ENCODE measurements around the gene XAGE3. TPM values are rescaled to one million over a fixed set of nuclear protein-coding genes. Genes with fewer than 3 reads are reported as not detected.
"Not testable (repeated sequence)": the region's sequence is repeated elsewhere in the genome, so short reads cannot be mapped to it uniquely, and the experiment has no call there.

XAGE3 gene
- total RNA-seq, 1 experiment from 2014 or later: 3.9 TPM

DNA sequence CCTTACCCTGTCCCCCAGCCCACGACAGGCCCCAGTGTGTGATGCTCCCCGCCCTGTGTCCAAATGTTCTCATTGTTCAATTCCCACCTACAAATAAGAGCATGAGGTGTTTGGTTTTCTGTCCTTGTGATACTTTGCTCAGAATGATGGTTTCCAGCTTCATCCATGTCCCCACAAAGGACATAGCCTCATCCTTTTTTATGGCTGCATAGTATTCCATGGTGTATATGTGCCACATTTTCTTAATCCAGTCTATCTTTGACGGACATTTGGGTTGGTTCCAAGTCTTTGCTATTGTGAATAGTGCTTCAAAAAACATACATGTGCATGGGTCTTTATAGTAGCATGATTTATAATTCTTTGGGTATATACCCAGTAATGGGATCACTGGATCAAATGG lies 24.3 kb downstream of the XAGE3 start:
- DNase-seq (ENCODE audit: low spot score): not testable (repeated sequence)

DNA sequence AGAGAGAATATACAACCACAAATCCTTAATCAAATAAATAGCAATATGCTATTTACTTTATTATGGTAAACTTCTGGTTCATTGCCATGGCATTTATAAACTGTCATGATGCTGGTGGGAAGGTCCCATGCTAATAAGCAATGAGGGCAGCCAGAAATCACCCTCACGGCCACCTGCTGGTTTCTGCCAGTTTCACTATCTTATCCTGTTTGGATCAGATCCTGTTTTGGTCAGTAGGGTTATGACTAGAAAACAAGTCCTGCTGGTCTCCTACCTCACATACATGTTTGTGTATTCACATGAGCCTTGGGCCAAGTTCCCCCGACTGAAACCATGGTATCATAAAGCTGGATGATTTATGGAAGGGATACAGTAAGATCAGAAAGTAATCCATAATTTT lies 28.7 kb downstream of the XAGE3 start:
- no peak for DNase-seq (ENCODE audit: low spot score)

DNA sequence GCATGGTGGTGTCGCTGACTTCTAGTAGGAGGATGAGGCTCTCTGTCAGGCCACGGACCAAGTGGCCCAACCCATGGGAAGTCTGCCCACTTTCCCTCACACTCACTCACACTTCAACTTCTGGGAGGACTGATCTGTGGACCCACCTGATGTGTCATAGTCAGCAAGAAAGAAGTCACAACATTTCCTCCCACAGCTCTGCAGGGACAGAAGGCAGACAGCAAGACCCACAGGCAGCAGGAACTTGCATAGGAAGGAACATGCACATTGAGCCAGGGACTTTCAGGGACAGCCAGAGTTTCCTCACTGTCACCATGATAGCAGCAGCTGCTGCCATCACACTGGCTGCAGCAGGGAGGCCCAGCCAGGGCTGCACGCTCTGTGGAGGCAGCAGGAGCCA lies 37.3 kb downstream of the XAGE3 start:
- DNase-seq (ENCODE audit: low spot score): no peak

DNA sequence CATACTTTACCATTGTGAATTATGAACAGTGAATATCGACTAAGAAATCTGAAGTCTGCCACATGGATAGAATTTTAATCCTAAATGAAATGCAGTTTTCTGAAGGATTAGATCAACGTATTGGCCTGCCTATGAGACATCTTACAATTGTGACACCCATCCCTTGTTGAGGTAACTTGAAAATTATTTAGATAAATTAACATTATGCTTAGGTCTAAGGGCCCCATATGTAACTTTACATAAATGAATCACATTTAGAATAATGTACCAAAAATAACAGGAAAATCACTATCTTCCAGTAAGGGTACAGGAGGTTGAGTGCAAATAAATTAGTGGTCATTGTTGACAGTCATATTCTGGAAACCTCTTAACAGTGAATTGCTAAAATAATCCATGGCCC lies 43.3 kb downstream of the XAGE3 start:
- no peak for DNase-seq (ENCODE audit: low spot score)

DNA sequence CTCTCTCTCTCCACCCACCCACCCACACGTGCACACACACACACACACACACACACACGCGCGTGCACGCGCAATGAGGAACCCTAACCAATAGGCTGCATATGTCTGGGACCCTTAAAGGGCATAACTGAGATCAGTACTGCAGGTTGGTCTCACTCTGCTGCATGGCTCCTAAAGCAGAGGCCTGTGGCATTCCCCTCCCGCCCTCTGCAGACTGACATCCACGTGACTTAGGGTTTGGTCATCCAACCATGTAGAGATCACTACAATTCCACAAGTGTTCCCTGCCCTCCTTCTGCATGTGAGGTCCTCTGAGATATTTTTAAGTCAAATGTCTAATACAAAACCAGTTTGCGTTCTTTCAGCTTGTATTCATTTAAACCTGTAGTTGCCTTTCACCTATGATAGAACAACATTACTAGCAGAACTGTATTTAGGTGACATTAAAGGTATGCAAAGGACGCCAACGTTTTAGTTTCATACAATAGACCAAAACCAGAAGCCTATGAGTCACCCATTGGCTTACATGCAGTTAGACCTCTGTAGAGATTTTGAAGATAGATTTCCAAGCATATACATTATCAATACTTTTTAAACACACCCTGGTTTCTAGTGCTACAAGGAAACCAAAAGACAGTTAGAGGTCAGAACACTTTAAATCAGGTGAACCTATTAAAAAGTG lies 46.7 kb downstream of the XAGE3 start:
- DNase-seq (ENCODE audit: low spot score): no peak

DNA sequence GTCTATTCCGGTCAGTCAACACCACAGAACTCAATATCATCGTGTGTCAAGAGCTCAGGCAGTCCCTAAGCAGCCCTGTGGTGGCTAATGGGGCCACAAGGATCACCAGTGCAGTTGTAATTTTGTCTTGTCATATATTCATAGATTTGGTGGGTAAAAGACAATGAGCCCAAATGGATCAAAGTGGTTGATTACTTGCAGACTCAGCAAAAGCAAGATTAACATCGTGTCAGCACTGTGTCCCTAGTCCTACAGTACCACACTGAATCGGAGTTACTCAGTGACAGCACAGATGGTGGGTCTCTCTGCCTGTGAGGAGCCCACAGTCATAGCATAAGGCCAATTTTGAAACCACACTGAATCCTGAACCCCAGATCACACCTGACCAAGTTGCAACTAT lies 48.1 kb downstream of the XAGE3 start:
- DNase-seq (ENCODE audit: low spot score): no peak

Other genes starting within 250 kb of the XAGE3 start
- gene SSX7, start 213.2 kb downstream of the XAGE3 start, total RNA-seq (2014; rRNA removed; shearing (Covaris generic)): not detected in 2 replicates
- gene SSX2, start 160.9 kb downstream of the XAGE3 start, total RNA-seq (2014; rRNA removed; shearing (Covaris generic)): not detected in 2 replicates
- gene SSX2B, start 116.8 kb downstream of the XAGE3 start, total RNA-seq (2014; rRNA removed; shearing (Covaris generic)): 2.3 and 2.7 TPM in 2 replicates
- gene SPANXN5, start 70.7 kb downstream of the XAGE3 start, total RNA-seq (2014; rRNA removed; shearing (Covaris generic)): not detected in 2 replicates
- gene XAGE5, start 56.8 kb downstream of the XAGE3 start, total RNA-seq (2014; rRNA removed; shearing (Covaris generic)): not detected in 2 replicates
- 0.66 and 5.8 TPM in 2 replicates for gene FAM156B, start 29.2 kb upstream of the XAGE3 start, total RNA-seq (2014; rRNA removed; shearing (Covaris generic))
- 9.5 and 11.5 TPM in 2 replicates for gene FAM156A, start 90.4 kb upstream of the XAGE3 start, total RNA-seq (2014; rRNA removed; shearing (Covaris generic))
- 0.72 and 1.7 TPM in 2 replicates for gene GPR173, start 180.7 kb upstream of the XAGE3 start, total RNA-seq (2014; rRNA removed; shearing (Covaris generic))
- gene TSPYL2, start 214.3 kb upstream of the XAGE3 start, total RNA-seq (2014; rRNA removed; shearing (Covaris generic)): 7.5 and 10.3 TPM in 2 replicates
- gene KANTR, start 226.1 kb upstream of the XAGE3 start, total RNA-seq (2014; rRNA removed; shearing (Covaris generic)): 2.4 and 2.7 TPM in 2 replicates